Right lobe of liver (tissue), 4 donors: ENCODE measurements around the gene ASPG.

Source experiments
- POLR2A ChIP-seq: fragments of 450-650 bp; IDR thresholded peaks from one replicate; pipeline ENCODE4 v1.6.1; 2017; ENCODE audit warnings: antibody characterized with exemption, mild to moderate bottlenecking
- TF ChIP-seq, protein P1 (sequence below), 4 donors: fragments of 200-600 bp in 3 of 4; fragments of 450-650 bp in 1 of 4; IDR thresholded peaks; one replicate each; pipeline versions ENCODE4 v1.5.1 to v1.8.0; 2016 to 2022; ENCODE audit warnings: antibody characterized with exemption in 4 of 4, mild to moderate bottlenecking in 2 of 4
- donor health status: DM: no; HTN: no; CAD: no.
- donor health status: DM: no; HTN: no; CAD: no.
- donor health status: DM: no; HTN: yes; CAD: no.

DNA sequence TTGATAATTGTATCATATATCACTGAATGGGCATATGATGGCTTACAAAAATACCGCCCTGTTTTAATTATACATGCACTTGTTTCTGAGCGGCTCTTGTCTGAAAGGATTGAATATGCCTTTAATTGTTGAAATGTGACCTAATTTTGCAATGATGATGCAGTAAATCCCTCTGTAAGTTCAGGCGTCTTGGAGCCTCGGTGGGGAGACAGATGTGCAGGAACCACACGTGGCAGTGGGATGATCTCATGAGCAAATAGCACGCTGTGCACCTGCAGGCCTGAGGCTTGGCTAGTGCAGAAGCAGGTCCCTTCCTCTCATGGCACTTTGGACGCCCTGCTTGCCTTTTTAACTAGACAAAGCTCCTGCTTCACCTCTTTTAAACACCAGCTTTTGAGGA lies 49.3 kb upstream of the ASPG start:
- TF ChIP-seq, protein P1, sequence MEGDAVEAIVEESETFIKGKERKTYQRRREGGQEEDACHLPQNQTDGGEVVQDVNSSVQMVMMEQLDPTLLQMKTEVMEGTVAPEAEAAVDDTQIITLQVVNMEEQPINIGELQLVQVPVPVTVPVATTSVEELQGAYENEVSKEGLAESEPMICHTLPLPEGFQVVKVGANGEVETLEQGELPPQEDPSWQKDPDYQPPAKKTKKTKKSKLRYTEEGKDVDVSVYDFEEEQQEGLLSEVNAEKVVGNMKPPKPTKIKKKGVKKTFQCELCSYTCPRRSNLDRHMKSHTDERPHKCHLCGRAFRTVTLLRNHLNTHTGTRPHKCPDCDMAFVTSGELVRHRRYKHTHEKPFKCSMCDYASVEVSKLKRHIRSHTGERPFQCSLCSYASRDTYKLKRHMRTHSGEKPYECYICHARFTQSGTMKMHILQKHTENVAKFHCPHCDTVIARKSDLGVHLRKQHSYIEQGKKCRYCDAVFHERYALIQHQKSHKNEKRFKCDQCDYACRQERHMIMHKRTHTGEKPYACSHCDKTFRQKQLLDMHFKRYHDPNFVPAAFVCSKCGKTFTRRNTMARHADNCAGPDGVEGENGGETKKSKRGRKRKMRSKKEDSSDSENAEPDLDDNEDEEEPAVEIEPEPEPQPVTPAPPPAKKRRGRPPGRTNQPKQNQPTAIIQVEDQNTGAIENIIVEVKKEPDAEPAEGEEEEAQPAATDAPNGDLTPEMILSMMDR (IDR thresholded peaks at IDR 0.05), result no peak
- TF ChIP-seq POLR2A, result no peak
